ENCODE data around the gene TSC22D1. TPM values are rescaled to one million over a fixed set of nuclear protein-coding genes. Genes with fewer than 3 reads are reported as not detected.

Gene TSC22D1
- total RNA-seq, 4 donors from 2014 or later = 153 to 200 (median 182) TPM

DNA sequence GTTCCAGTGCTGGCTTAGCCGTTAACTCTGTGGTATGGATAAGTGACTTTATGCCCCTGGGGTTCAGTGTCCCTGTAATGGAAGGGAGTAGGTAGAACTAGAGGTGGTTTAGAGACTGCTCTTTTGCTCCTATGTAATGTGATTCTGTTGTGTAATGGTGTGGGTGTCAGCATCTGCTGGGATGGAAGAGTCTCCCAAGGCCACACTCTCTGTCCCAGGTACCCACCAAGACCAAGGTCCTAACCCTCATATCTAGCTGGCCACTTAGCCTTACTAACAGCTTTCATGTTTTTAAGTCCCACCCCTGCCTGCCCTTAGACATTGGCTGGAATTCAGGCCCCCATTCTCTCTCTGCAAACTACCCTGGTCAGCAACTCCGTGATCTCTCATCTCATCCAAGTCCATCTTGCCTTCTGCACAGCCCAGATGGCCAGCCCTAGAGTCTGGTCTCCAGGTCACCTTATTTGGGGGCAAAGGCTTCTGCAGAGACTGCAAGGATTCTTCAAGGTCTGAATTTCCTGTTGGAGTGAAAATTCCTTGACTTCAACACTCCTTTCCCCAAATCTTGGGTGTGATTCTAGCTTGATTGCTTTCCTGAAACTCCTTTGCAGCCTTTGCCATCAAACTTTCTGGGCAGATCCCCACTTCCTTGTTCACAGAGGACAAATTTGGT, 154.1 kb downstream of the TSC22D1 start:
- Histone ChIP-seq H3K4me3 (no peak overlapping the region), H3K27me3 (no peaks in the 10 kb centered on the region), H3K4me1 (no peaks in the 10 kb centered on the region), H3K9me3 (no peaks in the 10 kb centered on the region), H3K36me3 (no peaks in the 10 kb centered on the region), H3K27ac (no peak overlapping the region)
- TF ChIP-seq, protein P1, sequence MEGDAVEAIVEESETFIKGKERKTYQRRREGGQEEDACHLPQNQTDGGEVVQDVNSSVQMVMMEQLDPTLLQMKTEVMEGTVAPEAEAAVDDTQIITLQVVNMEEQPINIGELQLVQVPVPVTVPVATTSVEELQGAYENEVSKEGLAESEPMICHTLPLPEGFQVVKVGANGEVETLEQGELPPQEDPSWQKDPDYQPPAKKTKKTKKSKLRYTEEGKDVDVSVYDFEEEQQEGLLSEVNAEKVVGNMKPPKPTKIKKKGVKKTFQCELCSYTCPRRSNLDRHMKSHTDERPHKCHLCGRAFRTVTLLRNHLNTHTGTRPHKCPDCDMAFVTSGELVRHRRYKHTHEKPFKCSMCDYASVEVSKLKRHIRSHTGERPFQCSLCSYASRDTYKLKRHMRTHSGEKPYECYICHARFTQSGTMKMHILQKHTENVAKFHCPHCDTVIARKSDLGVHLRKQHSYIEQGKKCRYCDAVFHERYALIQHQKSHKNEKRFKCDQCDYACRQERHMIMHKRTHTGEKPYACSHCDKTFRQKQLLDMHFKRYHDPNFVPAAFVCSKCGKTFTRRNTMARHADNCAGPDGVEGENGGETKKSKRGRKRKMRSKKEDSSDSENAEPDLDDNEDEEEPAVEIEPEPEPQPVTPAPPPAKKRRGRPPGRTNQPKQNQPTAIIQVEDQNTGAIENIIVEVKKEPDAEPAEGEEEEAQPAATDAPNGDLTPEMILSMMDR (IDR thresholded peaks at IDR 0.05) = no peak
- TF ChIP-seq POLR2A (IDR thresholded peaks at IDR 0.05) = no peak
- no peak for DNase-seq
- intact Hi-C loops (cut with DNase I; ENCODE audit: low total_unique reads) = no loop called here

DNA sequence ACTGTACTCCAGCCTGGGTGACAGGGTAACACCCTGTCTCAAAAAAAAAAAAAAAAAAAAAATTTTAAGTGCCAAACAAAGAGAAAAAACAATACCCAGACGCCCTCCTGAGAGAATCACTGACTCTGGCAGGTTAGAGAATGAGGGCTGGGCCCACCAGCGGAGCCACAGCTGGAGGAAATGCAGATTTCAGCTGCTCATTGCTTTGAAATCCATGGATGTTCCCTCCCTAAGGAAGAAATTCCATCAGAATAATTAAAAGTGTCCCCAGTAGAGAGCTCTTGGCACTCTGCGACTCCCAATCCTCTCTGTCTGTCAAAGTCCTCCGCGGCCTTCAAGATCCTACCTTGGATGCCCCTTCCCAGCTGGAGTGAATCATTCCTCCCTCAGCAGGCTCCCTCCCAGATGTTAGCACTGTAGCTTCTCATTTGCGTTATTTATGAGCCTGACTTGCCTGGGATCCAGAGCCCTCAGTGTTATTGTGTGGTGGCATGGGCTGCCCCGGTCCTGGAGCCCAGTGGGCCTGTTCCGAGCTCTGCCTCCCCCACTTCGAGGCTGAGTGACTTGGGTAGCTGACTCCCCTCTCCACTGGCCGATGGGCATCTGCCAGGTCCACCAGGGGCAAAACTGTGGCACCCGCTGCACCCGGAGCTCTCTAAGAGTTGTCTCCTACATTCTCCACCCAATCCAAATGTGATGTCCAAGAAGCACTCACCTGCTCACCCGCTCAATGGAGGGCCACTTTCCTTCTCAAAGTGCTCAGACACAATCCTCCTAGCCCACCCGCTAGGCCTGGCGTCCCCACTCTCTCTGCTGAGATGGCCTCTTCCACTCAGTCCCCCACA, 155.5 kb downstream of the TSC22D1 start:
- H3K27me3 ChIP-seq = no peaks in the 10 kb centered on the region
- TF ChIP-seq, protein P1 (IDR thresholded peaks at IDR 0.05) = no peak
- no peak for TF ChIP-seq POLR2A (IDR thresholded peaks at IDR 0.05)
- H3K36me3 ChIP-seq = no peaks in the 10 kb centered on the region
- H3K27ac ChIP-seq = no peak overlapping the region
- H3K4me1 ChIP-seq = no peaks in the 10 kb centered on the region
- intact Hi-C loops (cut with DNase I; ENCODE audit: low total_unique reads) = no loop called here
- H3K4me3 ChIP-seq = no peak overlapping the region
- DNase-seq = no peak
- H3K9me3 ChIP-seq = no peaks in the 10 kb centered on the region

DNA sequence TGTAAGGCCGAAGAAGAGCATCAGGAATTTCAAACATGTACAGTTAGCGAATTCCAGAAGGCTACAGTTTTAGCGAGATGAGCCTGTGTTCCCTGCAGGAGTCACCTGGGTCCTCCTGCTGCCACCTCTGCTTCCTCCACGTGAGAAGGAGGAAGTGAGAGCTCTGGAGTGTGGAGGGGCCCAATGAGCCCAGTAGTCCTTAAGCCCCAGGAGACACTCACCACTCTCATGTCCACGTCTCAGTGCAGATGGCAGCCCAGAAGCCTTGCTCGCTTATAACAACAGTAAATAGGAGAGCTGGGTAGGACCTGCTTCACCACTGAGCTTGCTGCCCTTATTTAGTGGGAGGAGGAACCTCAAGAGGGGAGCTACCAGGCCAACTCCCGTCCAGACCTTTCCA, 158.3 kb downstream of the TSC22D1 start:
- Histone ChIP-seq H3K27me3 (no peaks in the 10 kb centered on the region), H3K36me3 (no peaks in the 10 kb centered on the region), H3K4me1 (no peaks in the 10 kb centered on the region), H3K4me3 (no peak overlapping the region), H3K27ac (no peak overlapping the region), H3K9me3 (no peaks in the 10 kb centered on the region)
- DNase-seq = no peak
- intact Hi-C loops (cut with DNase I; ENCODE audit: low total_unique reads) = no loop called here
- TF ChIP-seq, protein P1 (IDR thresholded peaks at IDR 0.05) = no peak
- no peak for TF ChIP-seq POLR2A (IDR thresholded peaks at IDR 0.05)

DNA sequence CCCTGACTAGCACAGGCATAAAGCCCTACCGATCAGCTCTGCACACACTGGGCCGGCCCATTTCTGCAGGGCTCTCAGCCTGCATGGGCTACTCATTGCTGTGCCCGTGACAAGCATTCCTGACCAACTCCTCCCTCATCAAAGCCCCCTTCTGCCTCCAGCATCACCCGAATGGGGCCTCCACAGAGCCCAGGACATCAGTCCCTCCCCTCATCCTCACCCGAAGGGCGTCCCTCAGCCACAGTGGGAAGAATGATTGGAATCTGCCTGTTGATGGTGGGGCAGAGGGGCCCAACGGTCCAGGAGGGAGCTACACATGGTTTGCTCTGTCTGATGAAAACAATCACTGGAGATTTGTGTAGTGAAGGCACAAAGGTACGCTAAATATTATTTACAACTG, 158.7 kb downstream of the TSC22D1 start:
- no peak for DNase-seq
- intact Hi-C loops (cut with DNase I; ENCODE audit: low total_unique reads) = no loop called here
- no peak overlapping the region for H3K27ac ChIP-seq

More for the DNA sequence above, 158.7 kb downstream of the TSC22D1 start:
- no peaks in the 10 kb centered on the region for H3K27me3 ChIP-seq
- no peaks in the 10 kb centered on the region for H3K36me3 ChIP-seq
- no peaks in the 10 kb centered on the region for H3K9me3 ChIP-seq
- TF ChIP-seq, protein P1 (IDR thresholded peaks at IDR 0.05) = no peak
- no peak for TF ChIP-seq POLR2A (IDR thresholded peaks at IDR 0.05)
- no peaks in the 10 kb centered on the region for H3K4me1 ChIP-seq
- H3K4me3 ChIP-seq = no peak overlapping the region
